Endothelial cell of umbilical vein (primary cell): Measurements from ENCODE around the gene RBM20. TPM values are rescaled to one million over a fixed set of nuclear protein-coding genes. Genes with fewer than 3 reads are reported as not detected.

Experiments
- BruUV-seq: library from RNA; stranded (reverse); fragments of 400-500 nt; replicated peaks from 2 replicates; lab custom pipeline; 2021; lab: Mats Ljungman, UMichigan
- CTCF ChIA-PET: fragments of 300-600, 350-600 bp; sonication (Branson Sonifier 250); formaldehyde crosslinking; loops from one replicate; lab custom pipeline; 2021; ENCODE audit warnings: antibody characterized with exemption, inconsistent platforms; lab: Charles Lee
- POLR2A ChIA-PET: fragments of 300-600, 350-600 bp; sonication (Branson Sonifier 250); formaldehyde crosslinking; loops from one replicate; lab custom pipeline; 2021; ENCODE audit warnings: antibody characterized with exemption, inconsistent platforms; lab: Charles Lee
- DNase-seq: peaks from one replicate; pipeline ENCODE4 v3.0.0-alpha.2; 2011; ENCODE audit warnings: low read depth, low spot score
- FAIRE-seq: peaks from 2 replicates; lab custom pipeline; 2011; peaks lifted over from hg19 to GRCh38; lab: Jason Lieb, UNC
- H2AFZ ChIP-seq: 2 replicates; pipeline ENCODE4 v1.6.0; 2012; ENCODE audit warnings: low read depth, low read length, control low read depth, inconsistent platforms
- H3K27ac ChIP-seq: 2 replicates; pipeline ENCODE4 v1.5.1; 2011; ENCODE audit warnings: low read depth, mild to moderate bottlenecking, control low read depth, low read length, moderate library complexity; ENCODE audit not compliant: insufficient read depth
- H3K27me3 ChIP-seq, 2 experiments: 2 replicates each; pipeline versions ENCODE4 v1.6.0 to v1.6.1; 2011; ENCODE audit warnings: low read length in 2 of 2, mixed read lengths in 1 of 2; ENCODE audit not compliant: control insufficient read depth in 2 of 2, insufficient read depth in 2 of 2
- H3K36me3 ChIP-seq, 2 experiments: 2 replicates in 1 of 2; 3 replicates in 1 of 2; pipeline ENCODE4 v1.5.1; 2011; ENCODE audit warnings: low read length in 2 of 2, mild to moderate bottlenecking in 1 of 2, moderate library complexity in 1 of 2; ENCODE audit not compliant: control insufficient read depth in 2 of 2, insufficient read depth in 2 of 2; ENCODE audit errors: extremely low read depth in 1 of 2
- H3K4me1 ChIP-seq: 3 replicates; pipeline ENCODE4 v1.5.1; 2011; ENCODE audit warnings: mild to moderate bottlenecking, low read length; ENCODE audit not compliant: control insufficient read depth, insufficient read depth; ENCODE audit errors: extremely low read depth
- H3K4me2 ChIP-seq: 2 replicates; pipeline ENCODE4 v1.6.1; 2011; ENCODE audit warnings: low read length, control low read depth, mixed read lengths; ENCODE audit not compliant: insufficient read depth
- H3K4me3 ChIP-seq, 3 experiments: fragments of 200-600 bp in 1 of 3; sonication (generic), shearing (Covaris generic) in 1 of 3; replicated peaks in 1 of 3; 2 replicates each; pipeline ENCODE4 v1.5.1; 2011 to 2016; ENCODE audit warnings: control low read depth in 3 of 3, low read length in 3 of 3, mild to moderate bottlenecking in 2 of 3, inconsistent platforms in 1 of 3, low read depth in 1 of 3, moderate library complexity in 1 of 3; ENCODE audit not compliant: insufficient read depth in 1 of 3
- H3K79me2 ChIP-seq: 2 replicates; pipeline ENCODE4 v1.6.0; 2012; ENCODE audit warnings: low read length, inconsistent platforms; ENCODE audit not compliant: control insufficient read depth, insufficient read depth
- H3K9ac ChIP-seq: replicated peaks from 2 replicates; pipeline ENCODE3; 2011; ENCODE audit warnings: low read length, control low read depth; ENCODE audit not compliant: insufficient read depth; ENCODE audit errors: extremely low read depth
- H3K9me1 ChIP-seq: replicated peaks from 3 replicates; pipeline ENCODE4 v1.6.0; 2011; ENCODE audit warnings: mild to moderate bottlenecking, low read length; ENCODE audit not compliant: control insufficient read depth, insufficient read depth; ENCODE audit errors: extremely low read depth
- H3K9me3 ChIP-seq: replicated peaks from 2 replicates; pipeline ENCODE4 v1.5.1; 2012; ENCODE audit warnings: low read length, inconsistent platforms; ENCODE audit not compliant: control insufficient read depth, insufficient read depth
- H4K20me1 ChIP-seq: replicated peaks from 2 replicates; pipeline ENCODE3; 2011; ENCODE audit warnings: mild to moderate bottlenecking, low read length; ENCODE audit not compliant: control insufficient read depth, insufficient read depth; ENCODE audit errors: extremely low read depth
- CTCF ChIP-seq, 2 donors: IDR thresholded peaks; 1 replicate in 1 of 2; 2 replicates in 1 of 2; pipeline ENCODE4 v1.5.1; 2011; ENCODE audit warnings: low read length in 2 of 2, mild to moderate bottlenecking in 2 of 2, moderate library complexity in 2 of 2, control low read depth in 1 of 2, inconsistent platforms in 1 of 2, low read depth in 1 of 2; ENCODE audit not compliant: insufficient read depth in 1 of 2; ENCODE audit errors: extremely low read depth in 1 of 2
- EZH2 ChIP-seq: IDR thresholded peaks from 2 replicates; pipeline ENCODE4 v1.6.1; 2012; ENCODE audit warnings: borderline replicate concordance, low read depth, mild to moderate bottlenecking, moderate library complexity, low read length, inconsistent platforms; ENCODE audit not compliant: severe bottlenecking
- FOS ChIP-seq: IDR thresholded peaks from 2 replicates; pipeline ENCODE4 v1.6.1; 2011; ENCODE audit warnings: mild to moderate bottlenecking, low read length, moderate library complexity, borderline replicate concordance; ENCODE audit not compliant: insufficient read depth
- GATA2 ChIP-seq: IDR thresholded peaks from 2 replicates; pipeline ENCODE4 v1.7.0; 2011; ENCODE audit warnings: low read depth, mild to moderate bottlenecking, moderate library complexity, mixed read lengths, low read length; ENCODE audit not compliant: insufficient read length, insufficient read depth
- JUN ChIP-seq: IDR thresholded peaks from 2 replicates; pipeline ENCODE4 v1.6.1; 2011; ENCODE audit warnings: borderline replicate concordance, low read depth; ENCODE audit not compliant: insufficient read length, insufficient read depth
- MAX ChIP-seq: IDR thresholded peaks from 2 replicates; pipeline ENCODE4 v1.6.1; 2011; ENCODE audit not compliant: insufficient read depth, insufficient read length
- MYC ChIP-seq: IDR thresholded peaks from one replicate; pipeline ENCODE4 v1.6.1; 2011; ENCODE audit warnings: mild to moderate bottlenecking, low read depth, low read length
- POLR2A ChIP-seq: IDR thresholded peaks from 2 replicates; pipeline ENCODE4 v1.6.1; 2012; ENCODE audit warnings: low read depth, mild to moderate bottlenecking, control low read depth, low read length
- POLR2AphosphoS5 ChIP-seq: IDR thresholded peaks from 2 replicates; pipeline ENCODE4 v1.6.1; 2012; ENCODE audit warnings: low read depth, mild to moderate bottlenecking, control low read depth, low read length, moderate library complexity; ENCODE audit not compliant: insufficient read depth
- dilution Hi-C: fragments of 300-500 bp; cut with MboI; formaldehyde crosslinking; loops from one replicate; pipeline ENCODE4 v1.15.0; 2019; ENCODE audit warnings: low sequenced_read_pairs; ENCODE audit not compliant: extremely low pct_ligation_motif_present
- intact Hi-C: fragments of 100-400 bp; cut with micrococcal nuclease; formaldehyde crosslinking; loops from one replicate; pipeline ENCODE4 v1.10.0; 2022
- polyA plus RNA-seq, 4 experiments: library from polyadenylated mRNA; depleted of rRNA in 3 of 4; stranded (reverse) in 3 of 4; unstranded in 1 of 4; fragments of >200 nt; gene quantifications; 2 replicates each; pipeline versions ENCODE4 v1.2.1 to v1.2.3, GENCODE V29; 2011 to 2012; ENCODE audit warnings: missing spikeins in 1 of 4
- total RNA-seq: library from RNA; stranded (reverse); gene quantifications from 2 replicates; pipeline ENCODE4 v1.2.3, GENCODE V29; 2021

Gene RBM20
- total and polyA plus RNA-seq, 2 donors (not counting 3 experiments of a cell fraction or from before 2014, with no cell fraction given) = 0.04 TPM; not detected in 1

GRCh38 chr10:110865186-110865808, 221.2 kb downstream of the RBM20 start:
- intact Hi-C loops (no loop called here), dilution Hi-C loops (no loop called here)
- no peak for DNase-seq
- Histone ChIP-seq H3K9me1 (no peaks in the 10 kb centered on the region), H3K27me3 (peaks cover 8 to 13% of the 10 kb centered on the region in 2 experiments), H3K36me3 (no peaks in the 10 kb centered on the region), H3K4me1 (no peaks in the 10 kb centered on the region), H3K79me2 (no peaks in the 10 kb centered on the region), H3K4me3 (no peak overlapping the region), H3K9me3 (no peaks in the 10 kb centered on the region), H3K9ac (no peak overlapping the region), H3K4me2 (no peak overlapping the region), H2AFZ (no peak overlapping the region), H3K27ac (no peak overlapping the region), H4K20me1 (no peaks in the 10 kb centered on the region)
- POLR2A ChIA-PET = no interaction called here
- TF ChIP-seq CTCF (IDR thresholded peaks at IDR 0.05; ENCODE audit: extremely low read depth in 1 of 2, insufficient read depth in 1 of 2, low read depth in 1 of 2, low read length in 2 of 2) = no peak
- no peak for TF ChIP-seq JUN
- no peak for TF ChIP-seq GATA2
- TF ChIP-seq FOS = no peak
- TF ChIP-seq EZH2 = no peak
- no peak for TF ChIP-seq POLR2AphosphoS5
- TF ChIP-seq POLR2A = no peak
- TF ChIP-seq MAX = no peak
- no peak for TF ChIP-seq MYC
- FAIRE-seq = no peak
- CTCF ChIA-PET = interaction anchor here (1.0 kb wide), 1 partner anchor 62 kb away, joined by 3 read pairs; no protein-coding TSS in a partner anchor
- no TSS peak for BruUV-seq
